GM19023 (cell line): ENCODE data around the gene EPHX1.

Experiments
- ATAC-seq: cut with Tn5 transposase; IDR thresholded peaks from one replicate; pipeline ENCODE4 v1.9.1; 2021; ENCODE audit warnings: mild to moderate bottlenecking, moderate library complexity; ENCODE audit not compliant: unreplicated experiment

The EPHX1 gene

GRCh38 chr1:225840223-225840610, 30.3 kb downstream of the EPHX1 start:
- ATAC-seq: no peak

- no peak for ATAC-seq
Measured at GRCh38 chr1:225840713-225841112, 30.8 kb downstream of the EPHX1 start.

GRCh38 chr1:225842074-225842473, 32.1 kb downstream of the EPHX1 start:
- no peak for ATAC-seq

- ATAC-seq: no peak
Measured at GRCh38 chr1:225842788-225843425, 33.0 kb downstream of the EPHX1 start.

GRCh38 chr1:225843426-225843795, 33.5 kb downstream of the EPHX1 start:
- ATAC-seq: no peak

- no peak for ATAC-seq
Measured at GRCh38 chr1:225844236-225845061, 34.5 kb downstream of the EPHX1 start.

- no peak for ATAC-seq
Measured at GRCh38 chr1:225845097-225845496, 35.2 kb downstream of the EPHX1 start.

GRCh38 chr1:225845571-225846259, 35.8 kb downstream of the EPHX1 start:
- ATAC-seq: no peak

GRCh38 chr1:225846331-225847310, 36.7 kb downstream of the EPHX1 start:
- no peak for ATAC-seq

GRCh38 chr1:225847610-225848009, 37.7 kb downstream of the EPHX1 start:
- ATAC-seq: no peak

- peak; percentile 66 for ATAC-seq
Measured at GRCh38 chr1:225848030-225848955, 38.4 kb downstream of the EPHX1 start.

GRCh38 chr1:225849925-225850324, 40.0 kb downstream of the EPHX1 start:
- no peak for ATAC-seq

- ATAC-seq: no peak
Measured at GRCh38 chr1:225850370-225850769, 40.4 kb downstream of the EPHX1 start.

- ATAC-seq: no peak
Measured at GRCh38 chr1:225851805-225852204, 41.9 kb downstream of the EPHX1 start.

- no peak for ATAC-seq
Measured at GRCh38 chr1:225852413-225853124, 42.6 kb downstream of the EPHX1 start.

GRCh38 chr1:225853441-225853840, 43.5 kb downstream of the EPHX1 start:
- ATAC-seq: no peak

- no peak for ATAC-seq
Measured at GRCh38 chr1:225855503-225856300, 45.8 kb downstream of the EPHX1 start.

- no peak for ATAC-seq
Measured at GRCh38 chr1:225857256-225857655, 47.3 kb downstream of the EPHX1 start.
